HCEC 1CT (cell line): Measurements from ENCODE around the gene SMIM13.
A peak's percentile ranks its signal among the peaks of the same experiment; 100 is the strongest.

Experiments
- DNase-seq: peaks from one replicate; pipeline ENCODE4 v3.0.0-alpha.2; 2017

Gene SMIM13

GRCh38 chr6:11161031-11161956 lies 67.7 kb downstream of the SMIM13 start:
- peak; percentile 38 for DNase-seq

DNA sequence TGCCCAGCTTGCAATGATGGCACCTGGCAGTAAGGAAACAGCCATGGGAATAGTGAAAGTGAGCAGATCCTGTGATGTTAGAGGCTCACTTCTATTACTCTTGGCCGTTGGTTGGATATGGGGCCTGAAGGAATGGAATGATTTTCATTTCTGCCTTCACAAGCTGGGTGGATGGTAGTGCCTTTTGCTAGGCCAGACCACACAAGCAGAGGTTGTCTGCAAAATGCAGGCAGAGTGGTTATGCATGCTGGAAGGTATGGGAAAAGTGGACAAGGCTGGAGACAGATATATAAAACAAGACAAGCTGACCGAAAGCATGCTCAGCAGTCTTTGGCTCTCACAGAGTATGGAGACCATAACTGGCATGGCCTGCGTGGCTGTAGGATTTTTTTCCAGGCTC lies 68.6 kb downstream of the SMIM13 start:
- no peak for DNase-seq

DNA sequence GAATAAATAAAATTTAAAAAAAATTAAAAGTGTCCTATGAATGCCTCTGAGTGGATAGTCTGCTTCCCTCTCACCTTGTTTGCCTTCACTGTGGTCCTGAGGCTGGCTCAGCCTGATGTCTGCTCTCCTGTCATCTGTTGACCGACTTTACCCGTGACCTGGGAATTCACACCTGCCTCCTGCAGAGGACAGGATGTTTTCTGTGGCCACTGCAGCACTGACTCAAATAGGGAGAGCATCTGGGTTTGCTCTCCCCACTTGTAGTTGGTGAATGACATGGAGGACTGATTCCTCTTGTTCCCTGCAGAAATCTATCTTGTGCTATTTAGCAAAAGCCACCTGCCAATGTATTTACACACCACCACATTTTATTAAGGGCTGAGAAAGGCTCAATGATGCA lies 70.3 kb downstream of the SMIM13 start:
- DNase-seq = no peak

- no peak for DNase-seq
These were observed 71.3 kb downstream of the SMIM13 start for GRCh38 chr6:11164717-11165646.

GRCh38 chr6:11166948-11167347 lies 73.3 kb downstream of the SMIM13 start:
- DNase-seq = no peak

GRCh38 chr6:11168091-11168635 lies 74.5 kb downstream of the SMIM13 start:
- no peak for DNase-seq

DNA sequence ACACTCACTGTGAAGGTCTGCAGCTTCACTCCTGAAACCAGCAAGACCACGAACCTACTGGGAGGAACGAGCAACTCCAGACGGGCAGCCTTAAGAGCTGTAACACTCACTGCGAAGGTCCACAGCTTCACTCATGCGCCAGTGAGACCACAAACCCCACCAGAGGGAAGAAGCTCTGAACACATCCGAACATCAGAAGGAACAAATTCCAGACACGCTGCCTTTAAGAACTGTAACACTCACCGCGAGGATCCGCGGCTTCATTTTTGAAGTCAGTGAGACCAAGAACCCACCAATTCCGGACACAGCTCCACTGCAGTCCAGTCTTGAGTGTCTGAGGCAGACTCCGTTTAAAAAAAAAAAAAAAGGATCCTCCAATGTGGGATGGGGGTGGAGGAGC lies 78.3 kb downstream of the SMIM13 start:
- no peak for DNase-seq

GRCh38 chr6:11172501-11173327 lies 79.1 kb downstream of the SMIM13 start:
- peak; percentile 18 for DNase-seq

GRCh38 chr6:11174242-11174611 lies 80.6 kb downstream of the SMIM13 start:
- no peak for DNase-seq

DNA sequence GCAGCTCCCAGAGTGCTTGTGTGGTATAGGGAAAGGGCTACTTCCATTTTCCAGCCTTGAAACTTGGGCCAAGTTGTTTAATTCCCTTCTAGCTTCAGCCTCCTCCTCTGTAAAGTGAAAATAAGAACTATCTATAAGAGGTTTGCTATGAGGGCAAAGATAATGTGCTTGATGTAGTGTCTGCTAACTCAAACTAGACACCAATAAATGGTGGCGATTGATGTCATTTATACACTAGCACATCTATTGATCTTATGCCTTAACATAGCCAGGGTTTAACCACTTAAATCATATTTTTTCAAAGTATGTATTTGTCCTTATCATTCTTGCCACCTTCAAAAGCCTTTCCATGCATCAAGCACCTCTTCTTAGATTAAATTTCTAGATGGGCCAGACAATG lies 83.6 kb downstream of the SMIM13 start:
- no peak for DNase-seq

DNA sequence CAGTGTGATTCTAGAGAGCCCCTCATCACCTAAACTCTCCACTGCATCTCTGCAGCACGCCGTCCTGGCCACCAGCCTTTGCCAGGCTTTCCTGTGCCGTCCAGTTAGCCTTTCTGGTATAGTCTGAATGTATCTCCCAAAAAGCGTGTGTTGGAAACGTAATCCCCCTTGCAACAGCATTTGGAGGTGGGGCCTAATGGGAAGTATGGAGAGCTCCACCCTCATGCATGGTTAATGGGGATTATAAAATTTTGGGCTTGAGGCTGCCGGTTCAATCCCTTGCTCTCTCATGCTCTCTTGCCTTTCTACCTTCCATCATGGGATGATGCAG lies 85.4 kb downstream of the SMIM13 start:
- no peak for DNase-seq

DNA sequence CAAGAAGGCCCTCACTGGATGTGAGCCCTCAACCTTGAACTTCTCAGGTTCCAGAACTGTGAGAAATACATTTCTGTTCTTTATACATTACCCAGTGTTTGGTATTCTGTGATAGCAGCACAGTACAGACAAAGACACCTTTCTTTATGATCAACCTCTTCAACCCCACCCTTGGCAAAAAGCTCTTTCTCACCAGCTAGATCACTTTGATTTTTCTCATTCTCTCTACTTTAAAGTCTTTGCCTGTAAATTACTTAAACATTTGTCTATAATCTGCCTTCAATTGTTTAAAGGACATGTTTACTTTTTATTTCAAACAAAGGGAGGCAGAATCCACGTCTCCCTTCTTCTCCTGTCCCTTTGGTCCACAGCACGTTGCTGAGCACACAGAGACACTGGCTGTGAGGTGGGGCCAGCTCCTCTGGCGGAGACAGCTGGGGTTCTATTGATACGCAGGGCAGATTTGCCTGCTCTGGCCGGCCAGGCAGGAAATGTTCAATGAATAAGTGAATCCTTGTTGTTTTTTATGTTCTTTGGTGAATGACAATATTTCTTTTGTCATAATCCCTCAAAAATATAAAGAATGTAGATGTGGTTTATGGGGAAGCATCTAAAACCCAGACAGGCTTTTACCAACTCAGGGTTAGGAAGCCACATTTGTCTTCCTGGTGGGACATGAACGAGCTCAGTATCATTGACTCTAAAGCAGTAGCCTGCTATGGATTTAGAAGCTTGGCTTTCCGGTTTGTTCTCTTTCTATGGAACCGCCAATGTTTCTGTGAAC lies 86.0 kb downstream of the SMIM13 start:
- no peak for DNase-seq

GRCh38 chr6:11181478-11182136 lies 88.0 kb downstream of the SMIM13 start:
- no peak for DNase-seq

GRCh38 chr6:11183761-11184362 lies 90.2 kb downstream of the SMIM13 start:
- no peak for DNase-seq

GRCh38 chr6:11185204-11185842 lies 91.7 kb downstream of the SMIM13 start:
- no peak for DNase-seq

DNA sequence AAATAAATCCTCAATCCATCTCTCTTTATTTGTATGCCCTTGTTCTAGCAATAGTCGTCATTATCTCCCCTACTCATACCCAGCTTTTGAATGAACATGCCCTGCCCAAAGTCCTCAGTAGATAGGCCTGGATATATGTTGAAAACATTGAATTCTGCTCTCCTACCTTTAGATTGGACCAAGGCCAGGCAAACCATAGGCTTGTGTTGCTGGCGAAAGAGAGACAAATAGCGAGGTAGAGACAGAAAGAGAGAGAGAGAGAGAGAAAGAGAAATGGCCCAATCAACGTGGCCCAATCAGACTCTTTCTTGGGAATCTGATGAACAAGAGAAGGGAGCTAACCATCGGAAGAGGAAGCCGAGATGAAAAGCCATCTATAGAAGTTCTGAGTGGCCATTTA lies 93.7 kb downstream of the SMIM13 start:
- DNase-seq = no peak
